Cerebellar nuclear complex (tissue), 1 donor: ENCODE measurements around the gene MBNL1.

Experiments used
- DNase-seq, 2 experiments: peaks; one replicate each; lab custom pipeline; 2025; lab: John Stamatoyannopoulos, UW

The MBNL1 gene

DNA sequence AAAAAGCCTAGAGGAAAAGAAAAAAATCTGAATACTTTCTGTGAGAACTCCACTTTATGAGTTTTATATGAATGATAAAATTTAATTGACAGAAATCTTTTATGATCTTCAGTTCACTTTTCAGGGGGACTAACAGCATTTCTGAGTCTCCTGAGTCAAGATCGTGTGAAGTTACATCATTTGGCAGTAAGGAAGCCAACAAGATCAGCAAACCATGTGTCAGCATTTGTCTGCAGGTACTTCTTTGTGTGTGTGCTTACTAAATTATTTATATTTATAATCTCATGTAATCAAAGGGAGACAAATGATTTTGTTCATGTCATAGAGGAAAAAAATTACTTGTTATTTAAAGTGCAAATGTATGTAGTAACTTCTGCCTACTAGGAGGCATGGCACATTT lies 217.6 kb downstream of the MBNL1 start:
- no peak for DNase-seq

DNA sequence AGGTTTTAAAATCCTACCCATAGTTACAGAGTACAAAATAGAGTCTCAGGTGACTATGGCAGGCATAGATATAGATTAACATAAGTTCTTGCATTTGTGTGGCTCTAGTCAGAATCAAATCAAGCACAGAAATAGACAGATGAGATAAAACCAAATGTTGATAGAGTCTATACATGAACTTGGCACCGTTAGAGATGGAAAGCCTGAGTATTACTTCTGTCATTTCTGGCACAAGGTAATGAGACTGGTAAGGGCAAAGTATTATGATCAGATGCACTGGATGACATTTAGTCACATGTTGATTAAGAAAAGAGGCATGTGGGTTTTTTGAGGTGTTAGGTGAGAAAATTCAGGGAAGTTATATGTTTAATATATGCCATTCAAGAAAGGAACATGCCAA lies 219.7 kb downstream of the MBNL1 start:
- DNase-seq: no peak

DNA sequence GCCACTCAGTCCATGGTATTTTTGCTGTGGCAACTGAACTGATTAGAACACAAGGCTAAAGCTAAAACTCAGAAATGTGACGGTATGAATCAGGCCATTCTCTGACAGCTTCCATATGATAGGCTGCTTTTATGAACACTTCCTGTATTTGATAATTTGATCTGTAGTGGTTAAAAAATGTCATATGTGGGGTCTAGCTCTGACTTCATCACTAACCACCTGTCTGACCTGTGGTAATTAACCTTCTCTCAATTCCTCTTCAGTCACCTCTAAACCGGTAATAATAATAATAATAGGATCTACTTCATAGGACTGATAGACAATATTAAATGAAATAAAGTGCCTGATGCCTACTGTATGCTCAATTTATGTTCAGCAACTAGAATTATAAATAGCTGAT lies 223.2 kb downstream of the MBNL1 start:
- DNase-seq: no peak

DNA sequence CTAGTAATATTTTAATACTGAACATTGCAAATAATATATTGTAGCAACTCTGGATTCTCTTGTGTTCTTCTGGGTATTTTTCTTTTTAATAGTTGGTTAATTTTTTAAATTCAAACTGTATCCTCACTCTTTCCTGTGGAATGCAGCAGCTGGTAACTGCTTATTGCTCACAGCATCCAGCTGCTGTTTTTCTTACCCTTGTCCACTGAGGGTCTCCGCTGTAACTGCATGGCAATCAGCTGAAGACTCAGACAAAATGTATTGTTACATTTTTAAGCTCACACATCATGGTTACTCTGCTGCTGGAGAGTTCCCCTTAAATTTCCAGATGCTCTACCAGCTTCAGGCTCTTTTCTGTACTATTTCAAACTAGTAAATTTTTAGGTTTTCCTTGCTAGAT lies 227.6 kb downstream of the MBNL1 start:
- DNase-seq: no peak

DNA sequence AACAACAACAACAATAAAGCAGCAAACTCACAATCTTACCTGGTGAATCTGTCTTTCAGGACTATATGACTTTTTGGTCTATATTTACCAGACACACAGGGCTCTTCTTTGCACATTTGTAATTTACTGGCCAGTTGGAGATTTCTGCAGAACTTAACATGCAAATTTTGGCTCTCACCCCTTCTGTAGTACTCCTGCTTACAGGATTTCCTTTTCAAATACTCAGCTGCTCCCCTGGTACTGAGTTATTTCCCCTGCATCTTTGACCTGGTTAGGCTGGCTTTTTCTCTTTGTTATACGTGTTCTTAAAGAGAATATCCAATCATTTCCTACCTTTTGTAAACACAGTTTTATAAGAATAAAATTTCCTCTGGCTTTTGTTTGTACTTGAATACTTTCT lies 228.0 kb downstream of the MBNL1 start:
- DNase-seq: no peak

DNA sequence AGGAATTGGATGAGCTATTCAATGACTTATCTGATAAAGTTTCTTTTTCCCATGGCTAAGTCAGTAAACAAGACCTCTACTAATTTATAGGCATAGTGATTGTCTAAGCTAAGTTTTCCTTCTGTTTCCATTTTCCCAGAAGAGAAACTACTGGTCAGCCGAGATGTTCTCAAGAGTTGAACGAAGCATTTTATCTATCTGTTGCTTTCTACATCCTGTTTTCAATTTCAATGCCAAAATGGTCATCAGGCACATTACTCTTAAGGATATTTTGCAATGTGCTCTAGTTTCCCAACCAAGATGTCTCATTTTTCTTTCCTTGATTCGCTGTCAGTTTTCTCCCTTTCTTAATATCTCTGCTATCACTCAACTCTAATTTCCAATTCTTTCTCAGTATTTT lies 228.7 kb downstream of the MBNL1 start:
- DNase-seq: no peak

DNA sequence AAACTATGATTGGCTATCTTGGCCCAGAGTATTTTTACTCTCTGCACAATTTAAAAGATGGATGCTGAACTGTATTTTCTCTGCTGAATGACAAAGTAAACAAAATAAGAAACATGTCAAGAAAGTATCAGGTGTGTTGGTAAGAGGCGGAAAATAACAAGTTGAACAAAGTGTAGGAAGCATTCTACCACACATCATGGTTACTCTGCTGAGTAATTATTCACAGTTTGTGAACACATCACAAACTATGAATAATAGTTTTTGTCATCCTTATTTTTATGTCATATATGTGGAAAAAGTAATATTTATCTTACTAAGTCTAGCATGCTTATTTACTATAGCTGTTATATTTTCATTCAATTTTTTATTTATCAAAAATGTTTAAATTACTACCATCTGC lies 229.2 kb downstream of the MBNL1 start:
- no peak for DNase-seq

DNA sequence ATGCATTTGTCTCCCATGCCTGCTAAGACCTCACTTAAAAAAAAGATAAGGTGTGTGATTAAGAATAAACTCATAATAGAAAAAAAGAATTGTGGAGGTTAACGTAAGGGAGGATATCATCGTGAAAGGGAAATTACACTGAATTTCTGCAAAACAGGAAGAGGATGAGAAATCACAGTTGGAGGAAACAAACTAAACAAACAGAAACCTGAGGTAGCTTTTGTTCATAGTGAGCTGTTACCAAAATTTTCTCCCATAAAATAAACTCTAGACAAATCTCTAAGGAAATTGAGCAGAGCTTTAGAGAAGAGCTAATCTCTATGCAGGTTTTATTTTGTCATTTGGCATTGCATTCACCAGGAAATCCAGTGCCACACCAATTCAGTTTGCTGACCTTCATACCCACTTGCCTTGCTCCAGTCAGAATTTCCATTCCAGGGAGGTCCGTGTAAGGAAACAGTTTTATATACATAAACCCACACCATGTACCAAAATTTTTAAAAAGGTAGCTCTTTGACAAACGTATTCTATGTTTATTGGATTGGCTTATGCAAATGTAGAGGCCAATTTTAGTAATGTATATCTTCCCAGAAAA lies 231.2 kb downstream of the MBNL1 start:
- no peak for DNase-seq

DNA sequence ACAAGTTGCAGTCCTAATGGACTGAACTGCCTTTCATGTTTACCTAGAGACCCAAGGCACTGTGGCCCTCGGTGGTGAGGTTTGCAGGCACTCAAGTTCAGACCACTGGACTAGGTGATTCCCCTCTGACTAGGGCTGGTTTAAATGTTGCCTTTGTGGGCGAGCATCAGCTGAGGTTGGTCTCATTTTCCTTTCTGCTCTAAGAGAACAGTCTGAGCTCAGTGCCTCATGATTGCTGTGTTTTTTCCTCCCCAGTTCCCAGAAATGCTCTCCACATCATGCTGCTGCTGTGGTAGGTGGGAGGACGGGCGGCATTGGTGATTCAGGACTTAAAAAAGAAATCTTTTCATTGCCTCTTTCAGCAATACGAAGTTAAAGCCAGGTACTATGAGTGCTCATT lies 237.2 kb downstream of the MBNL1 start:
- DNase-seq: no peak

DNA sequence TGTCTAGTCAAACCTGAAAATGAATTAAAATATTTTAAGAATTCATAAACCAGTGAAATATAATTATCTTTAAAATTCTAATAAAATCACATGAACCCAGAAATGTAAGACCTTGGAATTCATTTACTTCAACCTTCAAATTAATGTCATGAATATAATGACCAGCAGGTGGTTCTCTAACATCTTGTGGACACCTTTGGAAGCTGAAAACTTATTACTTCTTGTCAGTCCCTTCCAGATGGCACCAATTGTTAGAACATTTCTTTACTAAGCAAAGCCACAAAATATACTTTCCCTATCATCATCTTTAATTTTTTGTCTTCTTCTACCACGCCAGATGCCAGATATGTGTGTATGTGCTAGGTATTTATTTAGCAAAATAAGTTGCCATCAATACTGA lies 240.0 kb downstream of the MBNL1 start:
- DNase-seq: no peak

DNA sequence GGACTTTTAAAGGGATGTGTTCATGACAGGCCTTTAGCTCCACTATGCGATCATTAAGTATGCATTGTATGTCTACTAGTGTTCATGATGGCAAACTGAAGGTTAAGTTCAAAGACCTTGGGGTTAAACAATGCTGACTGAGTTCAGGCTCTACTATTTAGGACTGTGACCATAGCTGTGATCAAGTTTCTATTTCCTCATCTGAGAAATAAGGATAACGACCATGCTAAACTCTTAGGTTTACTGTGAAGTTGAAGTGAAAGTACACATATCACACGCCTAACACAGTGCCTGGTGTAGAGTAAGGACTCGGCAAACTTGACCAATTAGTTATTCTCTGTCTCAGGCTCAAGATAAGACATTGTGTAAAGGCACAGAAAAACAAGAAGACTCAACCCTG lies 243.2 kb downstream of the MBNL1 start:
- DNase-seq: no peak

DNA sequence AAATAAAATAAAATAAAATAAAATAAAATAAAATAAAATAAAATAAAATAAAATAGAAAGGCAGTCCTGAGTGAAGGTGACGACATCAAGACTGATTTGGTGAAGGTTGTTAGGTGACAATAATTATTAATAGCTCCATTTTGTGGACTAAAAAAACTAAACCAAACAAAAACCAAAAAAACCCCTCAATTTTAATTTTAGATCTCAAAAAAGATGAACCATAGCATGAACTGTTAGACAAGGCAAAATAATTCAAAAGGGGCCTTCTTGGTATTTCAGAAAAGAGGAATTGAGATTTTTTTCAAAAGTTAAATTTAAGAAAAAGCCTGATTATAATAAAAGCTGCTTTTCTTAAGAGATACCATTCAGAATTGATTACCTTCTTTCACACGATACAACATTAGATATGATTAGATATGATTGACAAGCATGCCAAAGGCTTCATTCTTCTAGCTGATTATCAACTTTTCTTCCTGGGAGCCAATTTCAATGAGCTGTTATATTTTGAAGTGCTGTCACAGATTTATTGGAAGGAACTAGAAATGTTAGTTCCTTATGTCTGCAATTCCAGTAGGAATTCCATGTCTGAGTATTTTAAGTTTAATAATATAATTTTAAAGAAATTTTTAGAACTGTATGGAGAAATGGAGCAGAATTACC lies 244.7 kb downstream of the MBNL1 start:
- DNase-seq: no peak
